OCI-LY1 (cell line): ENCODE measurements around the gene MICAL2.

Experiments
- H2AFZ ChIP-seq: fragments of 200-600 bp; sonication (generic), shearing (Covaris generic); 2 replicates; pipeline ENCODE4 v1.6.0; 2014; ENCODE audit warnings: antibody characterized with exemption, mild to moderate bottlenecking, low read length
- H3F3A ChIP-seq: fragments of 200-600 bp; sonication (generic), shearing (Covaris generic); 2 replicates; pipeline ENCODE4 v1.6.0; 2014; ENCODE audit warnings: mild to moderate bottlenecking, antibody characterized with exemption, low read length, moderate library complexity; ENCODE audit not compliant: insufficient read depth
- H3K27ac ChIP-seq: fragments of 200-600 bp; sonication (generic); 2 replicates; pipeline ENCODE4 v1.5.1; 2014; ENCODE audit warnings: low read length, mixed run types, mild to moderate bottlenecking, low read depth; ENCODE audit not compliant: poor library complexity, severe bottlenecking
- H3K27me3 ChIP-seq: fragments of 200-600 bp; sonication (generic); 2 replicates; pipeline ENCODE4 v1.6.0; 2014; ENCODE audit warnings: antibody characterized with exemption, mild to moderate bottlenecking, low read length, moderate library complexity; ENCODE audit not compliant: insufficient read depth
- H3K36me3 ChIP-seq: fragments of 200-600 bp; sonication (generic); 2 replicates; pipeline ENCODE4 v1.6.1; 2014; ENCODE audit warnings: mild to moderate bottlenecking, antibody characterized with exemption, low read length, moderate library complexity, mixed read lengths; ENCODE audit not compliant: insufficient read depth
- H3K4me1 ChIP-seq: fragments of 200-600 bp; sonication (generic); 2 replicates; pipeline ENCODE4 v1.5.1; 2014; ENCODE audit warnings: mild to moderate bottlenecking, low read length, moderate library complexity; ENCODE audit not compliant: insufficient read depth, severe bottlenecking
- H3K4me2 ChIP-seq: fragments of 200-600 bp; sonication (generic), shearing (Covaris generic); 2 replicates; pipeline ENCODE4 v1.6.1; 2014; ENCODE audit warnings: low read length
- H3K4me3 ChIP-seq: fragments of 200-600 bp; sonication (generic); 2 replicates; pipeline ENCODE4 v1.5.1; 2014; ENCODE audit warnings: low read length, low read depth, mild to moderate bottlenecking, mixed read lengths; ENCODE audit not compliant: poor library complexity, severe bottlenecking
- H3K79me2 ChIP-seq: fragments of 200-600 bp; shearing (Covaris generic); 2 replicates; pipeline ENCODE4 v1.6.1; 2016; ENCODE audit warnings: mixed run types, low read length, mixed read lengths; ENCODE audit not compliant: insufficient read depth
- H3K9ac ChIP-seq: fragments of 200-600 bp; sonication (generic), shearing (Covaris generic); 2 replicates; pipeline ENCODE4 v1.6.1; 2014; ENCODE audit warnings: mild to moderate bottlenecking, low read length, mixed read lengths
- H3K9me2 ChIP-seq: fragments of 200-600 bp; sonication (generic), shearing (Covaris generic); 2 replicates; pipeline ENCODE4 v1.6.1; 2014; ENCODE audit warnings: low read depth, mild to moderate bottlenecking, low read length, mixed read lengths
- H3K9me3 ChIP-seq: fragments of 200-600 bp; shearing (Covaris generic); 2 replicates; pipeline ENCODE4 v1.6.1; 2014; ENCODE audit warnings: low read length, mixed read lengths
- H4K20me1 ChIP-seq: fragments of 200-600 bp; sonication (generic), shearing (Covaris generic); 2 replicates; pipeline ENCODE4 v1.6.0; 2016; ENCODE audit warnings: mild to moderate bottlenecking, low read length; ENCODE audit not compliant: insufficient read depth
- CTCF ChIP-seq: fragments of 200-600 bp; sonication (generic), shearing (Covaris generic); IDR thresholded peaks from 2 replicates; pipeline ENCODE4 v1.5.1; 2017; ENCODE audit warnings: mild to moderate bottlenecking, antibody characterized with exemption, low read length, moderate library complexity, mixed read lengths
- EZH2 ChIP-seq: fragments of 200-600 bp; sonication (generic), shearing (Covaris generic); IDR thresholded peaks from 2 replicates; pipeline ENCODE4 v1.8.0; 2017; ENCODE audit warnings: borderline replicate concordance, mixed run types, mild to moderate bottlenecking, antibody characterized with exemption, low read length, moderate library complexity, mixed read lengths

The MICAL2 gene

GRCh38 chr11:12285811-12286222, 175.4 kb downstream of the MICAL2 start:
- Histone ChIP-seq H3K27me3 (no peaks in the 10 kb centered on the region), H3F3A (no peaks in the 10 kb centered on the region), H3K79me2 (no peaks in the 10 kb centered on the region), H2AFZ (no peak overlapping the region), H3K9ac (no peak overlapping the region), H3K4me1 (no peaks in the 10 kb centered on the region), H3K9me2 (no peaks in the 10 kb centered on the region), H3K4me3 (no peak overlapping the region), H3K4me2 (no peak overlapping the region), H4K20me1 (no peaks in the 10 kb centered on the region), H3K27ac (no peak overlapping the region), H3K36me3 (no peaks in the 10 kb centered on the region), H3K9me3 (no peaks in the 10 kb centered on the region)
- TF ChIP-seq CTCF (no peak), EZH2 (no peak)

- Histone ChIP-seq H2AFZ (no peak overlapping the region), H3K36me3 (no peaks in the 10 kb centered on the region), H3K79me2 (no peaks in the 10 kb centered on the region), H3K9me3 (no peaks in the 10 kb centered on the region), H3K27ac (no peak overlapping the region), H3K9ac (no peak overlapping the region), H3F3A (no peaks in the 10 kb centered on the region), H4K20me1 (no peaks in the 10 kb centered on the region), H3K4me2 (no peak overlapping the region), H3K9me2 (no peaks in the 10 kb centered on the region), H3K27me3 (no peaks in the 10 kb centered on the region), H3K4me1 (no peaks in the 10 kb centered on the region), H3K4me3 (no peak overlapping the region)
- no peak for TF ChIP-seq EZH2
- no peak for TF ChIP-seq CTCF
Measured at GRCh38 chr11:12286606-12287005, 176.2 kb downstream of the MICAL2 start.

- no peak for TF ChIP-seq CTCF
- no peak for TF ChIP-seq EZH2
- Histone ChIP-seq H3K4me2 (no peak overlapping the region), H3K4me1 (no peaks in the 10 kb centered on the region), H3K9me2 (no peaks in the 10 kb centered on the region), H3K36me3 (no peaks in the 10 kb centered on the region), H3K27me3 (no peaks in the 10 kb centered on the region), H3K9ac (no peak overlapping the region), H3K27ac (no peak overlapping the region), H4K20me1 (no peaks in the 10 kb centered on the region), H3K4me3 (no peak overlapping the region), H3F3A (no peaks in the 10 kb centered on the region), H3K9me3 (no peaks in the 10 kb centered on the region), H3K79me2 (no peaks in the 10 kb centered on the region), H2AFZ (no peak overlapping the region)
Measured at GRCh38 chr11:12287009-12287373, 176.6 kb downstream of the MICAL2 start.
